Measurements from ENCODE around the gene PLPPR3. TPM values are rescaled to one million over a fixed set of nuclear protein-coding genes. Genes with fewer than 3 reads are reported as not detected.

The PLPPR3 gene
- total and polyA plus RNA-seq, 9 of the 15 experiments (the other 6 are each of a cell fraction or from before 2014, with no cell fraction given): 0.01 to 48.2 (median 8.6) TPM

- 0 out of 2 replicates have a peak, but pooled peaks have one; percentile 38 for TF ChIP-seq CUX1 (CRISPR knock-in tag; IDR thresholded peaks at IDR 0.05)
- no peak for TF ChIP-seq NBN (IDR thresholded peaks at IDR 0.05; ENCODE audit: low read depth)
- TF ChIP-seq ZNF449 (CRISPR knock-in tag; IDR thresholded peaks at IDR 0.05): no peak
- TF ChIP-seq, protein P1, sequence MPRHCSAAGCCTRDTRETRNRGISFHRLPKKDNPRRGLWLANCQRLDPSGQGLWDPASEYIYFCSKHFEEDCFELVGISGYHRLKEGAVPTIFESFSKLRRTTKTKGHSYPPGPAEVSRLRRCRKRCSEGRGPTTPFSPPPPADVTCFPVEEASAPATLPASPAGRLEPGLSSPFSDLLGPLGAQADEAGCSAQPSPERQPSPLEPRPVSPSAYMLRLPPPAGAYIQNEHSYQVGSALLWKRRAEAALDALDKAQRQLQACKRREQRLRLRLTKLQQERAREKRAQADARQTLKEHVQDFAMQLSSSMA (CRISPR knock-in tag; IDR thresholded peaks at IDR 0.05): no peak
- TF ChIP-seq USF2 (CRISPR knock-in tag; IDR thresholded peaks at IDR 0.05): no peak
- TF ChIP-seq HBP1 (CRISPR knock-in tag; IDR thresholded peaks at IDR 0.05): 0 out of 2 replicates have a peak, but pooled peaks have one; percentile 18
Measured at GRCh38 chr19:797528-798414, 24.0 kb downstream of the PLPPR3 start (continued).

Measured in K562 (cell line).